WTC11 (cell line): ENCODE results near the gene MGAT4A.

Source experiments
- ZNF423 ChIP-seq: fragments of 250-450 bp; sonication (Bioruptor Pico); IDR thresholded peaks from 2 replicates; pipeline ENCODE4 v2.1.2; 2022; ENCODE audit warnings: mild to moderate bottlenecking, moderate library complexity
- TF ChIP-seq, protein P1 (sequence below): fragments of 200-600 bp; IDR thresholded peaks from 2 replicates; pipeline ENCODE4 v1.8.0; 2022; ENCODE audit warnings: antibody characterized with exemption
- TF ChIP-seq, protein P2 (sequence below): sonication (generic); formaldehyde crosslinking; IDR thresholded peaks from 2 replicates; pipeline ENCODE4 v1.8.0; 2022; ENCODE audit warnings: mild to moderate bottlenecking, missing genetic modification reagents

DNA sequence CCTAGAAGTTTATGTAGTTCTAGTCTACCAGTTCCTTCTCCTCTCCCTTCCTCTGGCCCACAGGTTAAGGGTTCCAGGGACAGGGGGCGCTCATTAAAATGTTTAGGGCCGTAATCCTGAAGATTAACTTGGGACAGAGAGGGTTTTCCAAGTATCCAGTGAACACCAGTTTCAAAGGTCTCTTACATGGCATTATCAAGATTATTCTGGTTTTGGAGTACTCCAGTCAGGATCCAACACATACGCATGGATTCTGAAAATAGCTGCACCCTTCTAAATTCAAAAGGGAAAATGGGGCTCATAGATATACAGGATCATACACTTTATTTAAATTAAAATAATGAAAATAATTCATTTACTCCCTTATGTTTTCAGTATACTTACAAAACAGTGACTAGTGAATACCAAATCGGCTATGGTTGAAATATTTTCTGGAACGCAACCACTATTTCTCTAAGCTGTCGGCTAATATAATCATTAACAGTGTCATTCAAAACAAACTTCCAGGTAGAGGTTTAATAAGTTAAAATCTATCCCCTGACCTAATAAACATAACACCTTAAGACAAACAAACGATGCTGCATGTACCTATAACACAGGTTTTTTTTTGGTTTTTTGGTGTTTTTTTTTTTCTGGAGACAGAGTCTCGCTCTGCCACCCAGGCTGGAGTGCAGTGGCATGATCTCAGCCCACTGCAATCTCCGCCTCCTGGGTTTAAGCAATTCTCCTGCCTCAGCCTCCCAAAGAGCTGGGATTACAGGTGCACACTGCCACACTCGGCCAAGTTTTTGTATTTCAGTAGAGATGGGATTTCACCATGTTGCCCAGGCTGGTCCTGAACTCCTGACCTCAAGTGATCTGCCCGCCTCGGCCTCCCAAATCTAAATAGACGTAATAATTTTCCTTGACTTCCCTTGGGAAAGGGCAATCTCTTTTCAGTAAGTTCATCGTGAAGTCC is 44.7 kb downstream of the MGAT4A start:
- TF ChIP-seq, protein P1, sequence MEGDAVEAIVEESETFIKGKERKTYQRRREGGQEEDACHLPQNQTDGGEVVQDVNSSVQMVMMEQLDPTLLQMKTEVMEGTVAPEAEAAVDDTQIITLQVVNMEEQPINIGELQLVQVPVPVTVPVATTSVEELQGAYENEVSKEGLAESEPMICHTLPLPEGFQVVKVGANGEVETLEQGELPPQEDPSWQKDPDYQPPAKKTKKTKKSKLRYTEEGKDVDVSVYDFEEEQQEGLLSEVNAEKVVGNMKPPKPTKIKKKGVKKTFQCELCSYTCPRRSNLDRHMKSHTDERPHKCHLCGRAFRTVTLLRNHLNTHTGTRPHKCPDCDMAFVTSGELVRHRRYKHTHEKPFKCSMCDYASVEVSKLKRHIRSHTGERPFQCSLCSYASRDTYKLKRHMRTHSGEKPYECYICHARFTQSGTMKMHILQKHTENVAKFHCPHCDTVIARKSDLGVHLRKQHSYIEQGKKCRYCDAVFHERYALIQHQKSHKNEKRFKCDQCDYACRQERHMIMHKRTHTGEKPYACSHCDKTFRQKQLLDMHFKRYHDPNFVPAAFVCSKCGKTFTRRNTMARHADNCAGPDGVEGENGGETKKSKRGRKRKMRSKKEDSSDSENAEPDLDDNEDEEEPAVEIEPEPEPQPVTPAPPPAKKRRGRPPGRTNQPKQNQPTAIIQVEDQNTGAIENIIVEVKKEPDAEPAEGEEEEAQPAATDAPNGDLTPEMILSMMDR: no peak
- no peak for TF ChIP-seq ZNF423 (CRISPR knock-in tag)
- TF ChIP-seq, protein P2, sequence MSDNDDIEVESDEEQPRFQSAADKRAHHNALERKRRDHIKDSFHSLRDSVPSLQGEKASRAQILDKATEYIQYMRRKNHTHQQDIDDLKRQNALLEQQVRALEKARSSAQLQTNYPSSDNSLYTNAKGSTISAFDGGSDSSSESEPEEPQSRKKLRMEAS (CRISPR knock-in tag): no peak
